SKM-1 (cell line): ENCODE measurements around the gene ATOH8.

ENCODE experiments used
- DNase-seq: peaks from one replicate; lab custom pipeline; 2025; ENCODE audit not compliant: unreplicated experiment; lab: John Stamatoyannopoulos, UW

The ATOH8 gene

GRCh38 chr2:85786444-85786843 is 32.7 kb downstream of the ATOH8 start:
- no peak for DNase-seq

GRCh38 chr2:85786865-85787264 is 33.1 kb downstream of the ATOH8 start:
- DNase-seq: no peak

- no peak for DNase-seq
Observed at GRCh38 chr2:85787282-85787980, 33.6 kb downstream of the ATOH8 start.

- DNase-seq: no peak
Observed at GRCh38 chr2:85787981-85788340, 34.2 kb downstream of the ATOH8 start.

GRCh38 chr2:85788603-85789002 is 34.8 kb downstream of the ATOH8 start:
- no peak for DNase-seq

GRCh38 chr2:85789271-85789670 is 35.5 kb downstream of the ATOH8 start:
- no peak for DNase-seq

- DNase-seq: no peak
Observed at GRCh38 chr2:85790032-85790431, 36.2 kb downstream of the ATOH8 start.

- DNase-seq: peak; percentile 99
Observed at GRCh38 chr2:85790499-85791188, 36.9 kb downstream of the ATOH8 start.

GRCh38 chr2:85791704-85792565 is 38.1 kb downstream of the ATOH8 start:
- no peak for DNase-seq

- no peak for DNase-seq
Observed at GRCh38 chr2:85792783-85793441, 39.1 kb downstream of the ATOH8 start.

GRCh38 chr2:85793584-85793983 is 39.8 kb downstream of the ATOH8 start:
- no peak for DNase-seq

- no peak for DNase-seq
Observed at GRCh38 chr2:85794038-85794441, 40.2 kb downstream of the ATOH8 start.

GRCh38 chr2:85794491-85795121 is 40.8 kb downstream of the ATOH8 start:
- DNase-seq: no peak

- no peak for DNase-seq
Observed at GRCh38 chr2:85795331-85796045, 41.7 kb downstream of the ATOH8 start.

GRCh38 chr2:85796046-85796340 is 42.2 kb downstream of the ATOH8 start:
- no peak for DNase-seq

- DNase-seq: no peak
Observed at GRCh38 chr2:85796341-85797262, 42.8 kb downstream of the ATOH8 start.

- no peak for DNase-seq
Observed at GRCh38 chr2:85797263-85797660, 43.5 kb downstream of the ATOH8 start.

GRCh38 chr2:85797921-85798320 is 44.1 kb downstream of the ATOH8 start:
- DNase-seq: no peak

- DNase-seq: no peak
Observed at GRCh38 chr2:85799215-85799956, 45.6 kb downstream of the ATOH8 start.
